HG02610 (cell line): ENCODE data around the gene ENTPD3.

Experiments used
- ATAC-seq: cut with Tn5 transposase; IDR thresholded peaks from one replicate; pipeline ENCODE4 v1.9.1; 2021; ENCODE audit warnings: mild to moderate bottlenecking, moderate library complexity; ENCODE audit not compliant: unreplicated experiment

ENTPD3 gene

GRCh38 chr3:40398346-40398745 is 11.4 kb downstream of the ENTPD3 start:
- ATAC-seq, result no peak

GRCh38 chr3:40404591-40405198 is 17.7 kb downstream of the ENTPD3 start:
- no peak for ATAC-seq

- no peak for ATAC-seq
Observed at GRCh38 chr3:40407007-40407406, 20.0 kb downstream of the ENTPD3 start.

- no peak for ATAC-seq
Observed at GRCh38 chr3:40407611-40408010, 20.6 kb downstream of the ENTPD3 start.

GRCh38 chr3:40414270-40414669 is 27.3 kb downstream of the ENTPD3 start:
- no peak for ATAC-seq

- no peak for ATAC-seq
Observed at GRCh38 chr3:40417845-40418543, 31.0 kb downstream of the ENTPD3 start.

GRCh38 chr3:40422861-40423260 is 35.9 kb downstream of the ENTPD3 start:
- ATAC-seq, result no peak

- ATAC-seq, result peak; percentile 55
Observed at GRCh38 chr3:40427045-40427669, 40.2 kb downstream of the ENTPD3 start.

GRCh38 chr3:40432793-40433192 is 45.8 kb downstream of the ENTPD3 start:
- no peak for ATAC-seq

- ATAC-seq, result no peak
Observed at GRCh38 chr3:40437889-40438288, 50.9 kb downstream of the ENTPD3 start.

- no peak for ATAC-seq
Observed at GRCh38 chr3:40445062-40445461, 58.1 kb downstream of the ENTPD3 start.

GRCh38 chr3:40445880-40446279 is 58.9 kb downstream of the ENTPD3 start:
- ATAC-seq, result no peak

GRCh38 chr3:40450438-40450837 is 63.5 kb downstream of the ENTPD3 start:
- ATAC-seq, result no peak

GRCh38 chr3:40451551-40451950 is 64.6 kb downstream of the ENTPD3 start:
- ATAC-seq, result no peak

GRCh38 chr3:40452057-40452456 is 65.1 kb downstream of the ENTPD3 start:
- ATAC-seq, result no peak

- ATAC-seq, result no peak
Observed at GRCh38 chr3:40452562-40452875, 65.5 kb downstream of the ENTPD3 start.

GRCh38 chr3:40452876-40453730 is 66.1 kb downstream of the ENTPD3 start:
- peak; percentile 95 for ATAC-seq

- ATAC-seq, result no peak
Observed at GRCh38 chr3:40453933-40454332, 66.9 kb downstream of the ENTPD3 start.

GRCh38 chr3:40455328-40455727 is 68.3 kb downstream of the ENTPD3 start:
- ATAC-seq, result no peak

- no peak for ATAC-seq
Observed at GRCh38 chr3:40456279-40456939, 69.4 kb downstream of the ENTPD3 start.
